ENCODE measurements around the gene UCK1.

UCK1 gene

GRCh38 chr9:131475111-131475955, 55.7 kb downstream of the UCK1 start:
- TF ChIP-seq CTCF (IDR thresholded peaks at IDR 0.05; ENCODE audit: low read length), result no peak
- TF ChIP-seq EZH2 (optimal IDR thresholded peaks at IDR 0.05; ENCODE audit: low read depth, low read length), result no peak
- no peak for TF ChIP-seq EZH2phosphoT487 (IDR thresholded peaks at IDR 0.05; ENCODE audit: low read length)
- no peak for DNase-seq
- peaks cover 20% of the 10 kb centered on the region for H3K36me3 ChIP-seq (replicated peaks; ENCODE audit: insufficient read depth, low read length)
- H3F3A ChIP-seq (ENCODE audit: insufficient read depth, low read length), result peaks cover 10% of the 10 kb centered on the region
- H2AFZ ChIP-seq (ENCODE audit: low read length), result no peak overlapping the region
- H3K4me2 ChIP-seq (ENCODE audit: low read depth, low read length), result no peak overlapping the region
- no peaks in the 10 kb centered on the region for H3K9me3 ChIP-seq (replicated peaks; ENCODE audit: insufficient read depth, low read length)
- no peaks in the 10 kb centered on the region; the same call in 1 of the 2 replicates for H4K20me1 ChIP-seq (ENCODE audit: insufficient read depth, low read length)
- H3K9ac ChIP-seq (ENCODE audit: low read length), result no peak overlapping the region
- peaks cover 15% of the 10 kb centered on the region for H3K4me1 ChIP-seq (ENCODE audit: low read length)
- H3K79me2 ChIP-seq (ENCODE audit: low read length), result peaks cover 86% of the 10 kb centered on the region
- no peak overlapping the region for H3K4me3 ChIP-seq (ENCODE audit: low read length)
- H3K9me2 ChIP-seq (replicated peaks; ENCODE audit: insufficient read depth, low read length), result no peaks in the 10 kb centered on the region
- H3K27ac ChIP-seq (ENCODE audit: low read length), result no peak overlapping the region
- no peaks in the 10 kb centered on the region for H3K27me3 ChIP-seq (replicated peaks; ENCODE audit: insufficient read depth, low read length)

GRCh38 chr9:131474711-131475110, 56.4 kb downstream of the UCK1 start:
- H4K20me1 ChIP-seq (ENCODE audit: insufficient read depth, low read length), result no peaks in the 10 kb centered on the region; the same call in 1 of the 2 replicates
- peaks cover 10% of the 10 kb centered on the region for H3K4me1 ChIP-seq (ENCODE audit: low read length)
- H3K4me2 ChIP-seq (ENCODE audit: low read depth, low read length), result no peak overlapping the region
- peaks cover 92% of the 10 kb centered on the region for H3K79me2 ChIP-seq (ENCODE audit: low read length)
- no peaks in the 10 kb centered on the region for H3K9me2 ChIP-seq (replicated peaks; ENCODE audit: insufficient read depth, low read length)
- no peak overlapping the region for H2AFZ ChIP-seq (ENCODE audit: low read length)
- DNase-seq, result no peak
- H3K27me3 ChIP-seq (replicated peaks; ENCODE audit: insufficient read depth, low read length), result no peaks in the 10 kb centered on the region
- H3K36me3 ChIP-seq (replicated peaks; ENCODE audit: insufficient read depth, low read length), result peaks cover 20% of the 10 kb centered on the region
- H3K9me3 ChIP-seq (replicated peaks; ENCODE audit: insufficient read depth, low read length), result no peaks in the 10 kb centered on the region
- H3F3A ChIP-seq (ENCODE audit: insufficient read depth, low read length), result peaks cover 5% of the 10 kb centered on the region
- no peak overlapping the region for H3K27ac ChIP-seq (ENCODE audit: low read length)
- no peak for TF ChIP-seq EZH2phosphoT487 (IDR thresholded peaks at IDR 0.05; ENCODE audit: low read length)
- no peak for TF ChIP-seq CTCF (IDR thresholded peaks at IDR 0.05; ENCODE audit: low read length)
- no peak for TF ChIP-seq EZH2 (optimal IDR thresholded peaks at IDR 0.05; ENCODE audit: low read depth, low read length)
- no peak overlapping the region for H3K9ac ChIP-seq (ENCODE audit: low read length)
- H3K4me3 ChIP-seq (ENCODE audit: low read length), result no peak overlapping the region

- Histone ChIP-seq H3K4me3 (ENCODE audit: low read length) (no peak overlapping the region), H3K9ac (ENCODE audit: low read length) (no peak overlapping the region), H3K4me1 (ENCODE audit: low read length) (peaks cover 3% of the 10 kb centered on the region), H4K20me1 (ENCODE audit: insufficient read depth, low read length) (no peaks in the 10 kb centered on the region; the same call in 1 of the 2 replicates), H3F3A (ENCODE audit: insufficient read depth, low read length) (no peaks in the 10 kb centered on the region), H3K9me3 (replicated peaks; ENCODE audit: insufficient read depth, low read length) (no peaks in the 10 kb centered on the region), H3K36me3 (replicated peaks; ENCODE audit: insufficient read depth, low read length) (peaks cover 16% of the 10 kb centered on the region), H3K27me3 (replicated peaks; ENCODE audit: insufficient read depth, low read length) (no peaks in the 10 kb centered on the region), H3K27ac (ENCODE audit: low read length) (no peak overlapping the region), H3K79me2 (ENCODE audit: low read length) (peaks cover 91% of the 10 kb centered on the region), H3K9me2 (replicated peaks; ENCODE audit: insufficient read depth, low read length) (no peaks in the 10 kb centered on the region), H3K4me2 (ENCODE audit: low read depth, low read length) (no peak overlapping the region), H2AFZ (ENCODE audit: low read length) (no peak overlapping the region)
- no peak for DNase-seq
- TF ChIP-seq CTCF (IDR thresholded peaks at IDR 0.05; ENCODE audit: low read length), result no peak
- no peak for TF ChIP-seq EZH2phosphoT487 (IDR thresholded peaks at IDR 0.05; ENCODE audit: low read length)
- no peak for TF ChIP-seq EZH2 (optimal IDR thresholded peaks at IDR 0.05; ENCODE audit: low read depth, low read length)
These were observed 57.2 kb downstream of the UCK1 start for GRCh38 chr9:131473891-131474290.

All from MM.1S (cell line).